Measurements from ENCODE around the gene FIBP.

DNA sequence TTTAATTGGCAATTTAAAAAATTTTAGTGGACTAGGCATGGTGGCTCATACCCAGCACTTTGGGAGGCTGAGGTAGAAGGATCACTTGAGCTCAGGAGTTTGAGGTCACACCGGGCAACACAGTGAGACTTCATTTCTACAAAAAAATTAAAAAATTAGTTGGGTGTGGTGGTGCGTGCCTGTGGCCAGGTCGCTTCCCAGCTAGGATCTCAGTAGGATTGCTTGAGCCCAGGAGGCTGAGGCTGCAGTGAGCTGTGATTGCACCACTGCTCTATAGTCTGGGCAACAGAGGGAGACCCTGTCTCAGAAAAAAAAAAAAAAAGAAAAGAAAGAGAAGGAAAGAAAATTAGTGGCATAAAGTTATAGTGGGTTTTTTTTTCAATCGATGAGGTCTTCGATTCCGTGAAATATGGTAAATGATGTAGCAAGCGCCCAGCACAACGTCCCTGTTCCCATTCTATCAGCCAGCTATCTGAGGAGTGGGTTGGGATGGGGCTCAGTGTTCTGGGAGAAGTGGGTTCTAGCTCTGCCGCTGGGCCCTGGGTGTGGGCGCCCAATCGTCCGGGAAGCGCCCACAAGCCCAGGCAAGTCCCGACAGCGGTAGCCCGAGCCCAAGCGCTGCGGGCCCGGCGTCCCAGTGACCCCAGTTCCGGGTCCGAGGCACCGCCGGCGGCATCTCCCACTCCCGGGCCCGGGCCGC, 10.5 kb upstream of the FIBP start:
- TF ChIP-seq, protein P1, sequence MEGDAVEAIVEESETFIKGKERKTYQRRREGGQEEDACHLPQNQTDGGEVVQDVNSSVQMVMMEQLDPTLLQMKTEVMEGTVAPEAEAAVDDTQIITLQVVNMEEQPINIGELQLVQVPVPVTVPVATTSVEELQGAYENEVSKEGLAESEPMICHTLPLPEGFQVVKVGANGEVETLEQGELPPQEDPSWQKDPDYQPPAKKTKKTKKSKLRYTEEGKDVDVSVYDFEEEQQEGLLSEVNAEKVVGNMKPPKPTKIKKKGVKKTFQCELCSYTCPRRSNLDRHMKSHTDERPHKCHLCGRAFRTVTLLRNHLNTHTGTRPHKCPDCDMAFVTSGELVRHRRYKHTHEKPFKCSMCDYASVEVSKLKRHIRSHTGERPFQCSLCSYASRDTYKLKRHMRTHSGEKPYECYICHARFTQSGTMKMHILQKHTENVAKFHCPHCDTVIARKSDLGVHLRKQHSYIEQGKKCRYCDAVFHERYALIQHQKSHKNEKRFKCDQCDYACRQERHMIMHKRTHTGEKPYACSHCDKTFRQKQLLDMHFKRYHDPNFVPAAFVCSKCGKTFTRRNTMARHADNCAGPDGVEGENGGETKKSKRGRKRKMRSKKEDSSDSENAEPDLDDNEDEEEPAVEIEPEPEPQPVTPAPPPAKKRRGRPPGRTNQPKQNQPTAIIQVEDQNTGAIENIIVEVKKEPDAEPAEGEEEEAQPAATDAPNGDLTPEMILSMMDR (conservative IDR thresholded peaks at IDR 0.05) = no peak
- TF ChIP-seq ZFX (IDR thresholded peaks at IDR 0.05) = no peak
